Gastrocnemius medialis (tissue), 4 donors: ENCODE measurements around the gene TMEM163. TPM values are rescaled to one million over a fixed set of nuclear protein-coding genes. Genes with fewer than 3 reads are reported as not detected.

Experiments used
- ATAC-seq, 2 donors: fragments of 150-250 bp; one replicate each; pipeline ENCODE4 v1.9.1; 2016
- DNase-seq, 2 donors: peaks; one replicate each; pipeline ENCODE4 v3.0.0-alpha.2; 2019
- H3K27ac ChIP-seq, 4 donors: fragments of 200-600 bp; sonication (generic); 1 replicate in 1 of 4; 2 replicates in 3 of 4; pipeline ENCODE4 v1.5.1; 2016 to 2018; ENCODE audit warnings: mild to moderate bottlenecking in 2 of 4, moderate library complexity in 1 of 4
- H3K27me3 ChIP-seq, 3 donors: fragments of 200-600 bp; sonication (generic) in 2 of 3; 1 replicate in 1 of 3; 2 replicates in 2 of 3; pipeline versions ENCODE4 v1.5.1 to v1.6.0; 2016 to 2019; ENCODE audit warnings: mild to moderate bottlenecking in 1 of 3, moderate library complexity in 1 of 3
- H3K36me3 ChIP-seq, 2 donors: fragments of 200-600 bp; sonication (generic) in 1 of 2; one replicate each; pipeline ENCODE4 v1.5.1; 2017 to 2018
- H3K4me1 ChIP-seq, 2 donors: fragments of 200-600 bp; sonication (generic) in 1 of 2; one replicate each; pipeline ENCODE4 v1.5.1; 2016 to 2017; ENCODE audit warnings: mild to moderate bottlenecking in 2 of 2
- H3K4me3 ChIP-seq, 4 donors: fragments of 200-600 bp; sonication (generic) in 3 of 4; 1 replicate in 1 of 4; 2 replicates in 3 of 4; pipeline ENCODE4 v1.5.1; 2016 to 2019; ENCODE audit warnings: mild to moderate bottlenecking in 2 of 4
- H3K9me3 ChIP-seq, 3 donors: fragments of 200-600 bp; sonication (generic) in 2 of 3; 1 replicate in 1 of 3; 2 replicates in 2 of 3; pipeline ENCODE4 v1.5.1; 2016 to 2019
- CTCF ChIP-seq, 5 experiments: fragments of 450-650 bp in 3 of 5; fragments of 200-600 bp in 2 of 5; sonication (generic) in 2 of 5; IDR thresholded peaks in 4 of 5; conservative IDR thresholded peaks in 1 of 5; 1 replicate in 4 of 5; 2 replicates in 1 of 5; pipeline ENCODE4 v1.5.1; 2016 to 2019; ENCODE audit warnings: antibody characterized with exemption in 5 of 5, mild to moderate bottlenecking in 3 of 5, moderate library complexity in 3 of 5
- POLR2A ChIP-seq, 2 donors: fragments of 450-650 bp; IDR thresholded peaks; one replicate each; pipeline ENCODE4 v1.6.1; 2017; ENCODE audit warnings: antibody characterized with exemption in 2 of 2, mild to moderate bottlenecking in 2 of 2, moderate library complexity in 2 of 2
- in situ Hi-C, 4 donors: fragments of 200-750 bp; cut with MboI; loops; one replicate each; pipeline versions ENCODE4 v1.15.0 to v1.8.0; 2017; ENCODE audit warnings: low sequenced_read_pairs in 4 of 4
- intact Hi-C: fragments of 100-400 bp; cut with DNase I; formaldehyde crosslinking; loops from one replicate; pipeline ENCODE4 v1.15.1; 2023; ENCODE audit warnings: low total_unique reads
- total RNA-seq, 4 donors: library from RNA; depleted of rRNA; stranded (reverse); fragments of >200 nt; gene quantifications; one replicate each; pipeline versions ENCODE4 v1.1.0 to v1.2.3, GENCODE V29; 2016

The TMEM163 gene
- total RNA-seq, 4 donors from 2014 or later: not detected

DNA sequence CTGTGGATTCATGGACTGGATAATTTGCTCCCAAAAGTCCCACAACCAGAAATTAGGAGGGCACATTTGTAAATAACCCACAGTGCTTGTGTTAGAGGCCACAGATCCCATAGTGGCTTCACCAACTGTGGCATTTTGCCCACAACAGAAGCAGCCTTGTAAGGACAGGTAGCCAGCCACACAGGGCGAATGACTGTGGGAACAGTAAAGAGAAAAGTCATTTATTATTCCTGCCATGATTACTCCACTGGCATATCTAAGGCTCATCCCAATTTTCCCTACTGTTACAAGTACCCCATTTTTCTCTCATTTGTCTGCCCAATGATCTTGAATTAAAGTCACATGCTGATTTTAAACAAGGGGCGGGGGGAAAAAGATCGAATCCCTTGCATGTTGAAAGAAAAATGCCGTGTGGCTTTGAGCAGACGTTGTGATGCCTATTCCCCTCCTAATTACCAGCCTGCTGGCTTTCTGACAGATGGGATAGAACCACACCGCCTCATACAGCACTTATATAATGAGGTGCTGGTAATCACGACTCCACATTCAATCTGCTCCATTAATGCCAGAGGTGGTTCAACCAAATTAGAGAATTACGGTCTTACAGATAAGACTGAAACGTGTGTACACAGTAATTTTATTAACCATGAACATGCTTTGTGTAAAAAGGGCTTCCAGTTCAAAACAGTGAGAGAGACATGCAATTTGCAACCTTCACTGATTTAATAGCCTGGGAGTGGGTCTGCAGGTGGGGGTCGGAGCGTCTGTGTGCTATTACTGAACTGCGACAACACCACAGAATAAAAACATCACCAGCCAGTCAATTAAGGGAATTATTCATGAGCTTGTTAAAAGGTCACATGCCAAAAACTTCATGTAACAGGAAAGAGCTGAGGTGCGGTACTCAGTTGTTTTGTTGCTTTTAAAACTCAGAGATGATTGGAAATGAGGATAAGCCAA, 196.0 kb downstream of the TMEM163 start:
- Histone ChIP-seq H3K4me1 (no peaks in the 10 kb centered on the region), H3K9me3 (no peaks in the 10 kb centered on the region), H3K4me3 (no peak overlapping the region), H3K36me3 (no peaks in the 10 kb centered on the region), H3K27me3 (no peaks in the 10 kb centered on the region), H3K27ac (no peak overlapping the region)
- DNase-seq (no peak), ATAC-seq (no peak)
- in situ Hi-C loops: no loop called here
- intact Hi-C loops: no loop called here
- TF ChIP-seq CTCF (IDR thresholded peaks at IDR 0.05 in 4 of 5, conservative IDR thresholded peaks at IDR 0.05 in 1 of 5) (no peak), POLR2A (IDR thresholded peaks at IDR 0.05) (no peak)

DNA sequence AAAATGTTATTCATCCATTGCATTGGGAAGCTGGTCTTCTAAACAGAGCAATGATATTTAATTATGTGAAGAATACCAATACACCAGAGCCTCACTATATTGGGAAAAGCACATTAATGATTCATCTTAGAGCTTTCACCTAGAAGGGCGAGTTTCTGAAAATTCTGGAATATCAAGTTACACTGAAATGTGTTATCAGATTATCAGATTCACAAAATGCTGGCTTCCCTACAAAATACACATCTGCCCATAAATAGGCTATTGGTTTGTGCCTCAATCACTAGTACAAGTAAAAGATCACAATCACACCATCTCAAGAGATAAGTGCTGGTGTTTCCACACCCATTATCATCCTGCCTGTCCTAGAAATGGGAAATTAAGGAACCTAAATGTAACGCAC, 200.7 kb downstream of the TMEM163 start:
- H3K27me3 ChIP-seq: no peaks in the 10 kb centered on the region
- no peaks in the 10 kb centered on the region for H3K36me3 ChIP-seq
- TF ChIP-seq CTCF (IDR thresholded peaks at IDR 0.05 in 4 of 5, conservative IDR thresholded peaks at IDR 0.05 in 1 of 5) (no peak), POLR2A (IDR thresholded peaks at IDR 0.05) (no peak)
- H3K4me3 ChIP-seq: no peak overlapping the region
- ATAC-seq: no peak
- intact Hi-C loops: no loop called here
- DNase-seq: no peak
- H3K27ac ChIP-seq: no peak overlapping the region
- no peaks in the 10 kb centered on the region for H3K9me3 ChIP-seq
- H3K4me1 ChIP-seq: no peaks in the 10 kb centered on the region
- in situ Hi-C loops: no loop called here

GRCh38 chr2:134515137-134515536, 203.7 kb downstream of the TMEM163 start:
- intact Hi-C loops: no loop called here

GRCh38 chr2:134513465-134513804, 205.4 kb downstream of the TMEM163 start:
- no peaks in the 10 kb centered on the region for H3K9me3 ChIP-seq
- no peaks in the 10 kb centered on the region for H3K36me3 ChIP-seq
- TF ChIP-seq POLR2A (IDR thresholded peaks at IDR 0.05) (no peak), CTCF (IDR thresholded peaks at IDR 0.05 in 4 of 5, conservative IDR thresholded peaks at IDR 0.05 in 1 of 5) (no peak)
- intact Hi-C loops (no loop called here), in situ Hi-C loops (no loop called here)
- ATAC-seq (no peak), DNase-seq (no peak)
- no peak overlapping the region for H3K4me3 ChIP-seq
- no peaks in the 10 kb centered on the region for H3K4me1 ChIP-seq
- H3K27ac ChIP-seq: no peak overlapping the region
- no peaks in the 10 kb centered on the region for H3K27me3 ChIP-seq

More at GRCh38 chr2:134515137-134515536, 203.7 kb downstream of the TMEM163 start:
- H3K27me3 ChIP-seq: no peaks in the 10 kb centered on the region
- no peak overlapping the region for H3K27ac ChIP-seq
- no peak overlapping the region for H3K4me3 ChIP-seq
- DNase-seq: no peak
- ATAC-seq: no peak
- no peaks in the 10 kb centered on the region for H3K36me3 ChIP-seq
- in situ Hi-C loops: no loop called here
- H3K9me3 ChIP-seq: no peaks in the 10 kb centered on the region
- TF ChIP-seq CTCF (IDR thresholded peaks at IDR 0.05 in 4 of 5, conservative IDR thresholded peaks at IDR 0.05 in 1 of 5) (no peak), POLR2A (IDR thresholded peaks at IDR 0.05) (no peak)
- no peaks in the 10 kb centered on the region for H3K4me1 ChIP-seq
